Omental fat pad (tissue), 4 donors: ENCODE data around the gene WDR54. TPM values are rescaled to one million over a fixed set of nuclear protein-coding genes. Genes with fewer than 3 reads are reported as not detected.

Source experiments
- ATAC-seq: fragments of 150-250 bp; one replicate; pipeline ENCODE4 v1.9.1; 2016; ENCODE audit warnings: mild to moderate bottlenecking, moderate library complexity; ENCODE audit not compliant: low FRiP score
- DNase-seq: peaks from one replicate; pipeline ENCODE4 v3.0.0-alpha.2; 2019; ENCODE audit warnings: low spot score
- total RNA-seq, 4 donors: library from RNA; depleted of rRNA; stranded (reverse); fragments of >200 nt; gene quantifications; one replicate each; pipeline ENCODE4 v1.1.0, GENCODE V29; 2016
- TF ChIP-seq, protein P1 (sequence below), 3 donors: fragments of 450-650 bp; IDR thresholded peaks; one replicate each; pipeline ENCODE4 v1.5.1; 2016 to 2017; ENCODE audit warnings: antibody characterized with exemption in 3 of 3, mild to moderate bottlenecking in 3 of 3, moderate library complexity in 2 of 3

The WDR54 gene
- total RNA-seq, 4 donors from 2014 or later, result 3.0 to 10.5 (median 6.1) TPM

DNA sequence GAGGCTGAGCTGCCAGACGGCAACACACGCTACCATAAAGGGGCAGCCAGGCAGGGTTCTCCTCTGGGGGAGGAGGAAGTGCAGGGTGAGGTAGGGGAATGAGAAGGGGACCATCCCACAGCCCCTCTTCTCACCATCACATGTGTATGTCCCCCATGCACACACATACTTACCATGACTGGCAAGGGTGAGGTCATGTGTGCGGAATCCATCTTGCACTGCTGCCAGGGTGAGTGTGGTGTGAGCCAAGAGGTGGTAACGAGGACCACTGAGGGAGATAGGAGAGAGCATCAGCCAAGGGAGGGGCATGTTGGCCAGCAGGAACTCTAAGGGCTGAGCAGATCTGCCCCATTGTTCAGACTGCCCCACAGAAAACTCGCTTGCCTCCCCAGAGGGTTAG, 7.1 kb downstream of the WDR54 start:
- DNase-seq (no peak), ATAC-seq (no peak)
- TF ChIP-seq, protein P1, sequence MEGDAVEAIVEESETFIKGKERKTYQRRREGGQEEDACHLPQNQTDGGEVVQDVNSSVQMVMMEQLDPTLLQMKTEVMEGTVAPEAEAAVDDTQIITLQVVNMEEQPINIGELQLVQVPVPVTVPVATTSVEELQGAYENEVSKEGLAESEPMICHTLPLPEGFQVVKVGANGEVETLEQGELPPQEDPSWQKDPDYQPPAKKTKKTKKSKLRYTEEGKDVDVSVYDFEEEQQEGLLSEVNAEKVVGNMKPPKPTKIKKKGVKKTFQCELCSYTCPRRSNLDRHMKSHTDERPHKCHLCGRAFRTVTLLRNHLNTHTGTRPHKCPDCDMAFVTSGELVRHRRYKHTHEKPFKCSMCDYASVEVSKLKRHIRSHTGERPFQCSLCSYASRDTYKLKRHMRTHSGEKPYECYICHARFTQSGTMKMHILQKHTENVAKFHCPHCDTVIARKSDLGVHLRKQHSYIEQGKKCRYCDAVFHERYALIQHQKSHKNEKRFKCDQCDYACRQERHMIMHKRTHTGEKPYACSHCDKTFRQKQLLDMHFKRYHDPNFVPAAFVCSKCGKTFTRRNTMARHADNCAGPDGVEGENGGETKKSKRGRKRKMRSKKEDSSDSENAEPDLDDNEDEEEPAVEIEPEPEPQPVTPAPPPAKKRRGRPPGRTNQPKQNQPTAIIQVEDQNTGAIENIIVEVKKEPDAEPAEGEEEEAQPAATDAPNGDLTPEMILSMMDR (IDR thresholded peaks at IDR 0.05), result no peak

DNA sequence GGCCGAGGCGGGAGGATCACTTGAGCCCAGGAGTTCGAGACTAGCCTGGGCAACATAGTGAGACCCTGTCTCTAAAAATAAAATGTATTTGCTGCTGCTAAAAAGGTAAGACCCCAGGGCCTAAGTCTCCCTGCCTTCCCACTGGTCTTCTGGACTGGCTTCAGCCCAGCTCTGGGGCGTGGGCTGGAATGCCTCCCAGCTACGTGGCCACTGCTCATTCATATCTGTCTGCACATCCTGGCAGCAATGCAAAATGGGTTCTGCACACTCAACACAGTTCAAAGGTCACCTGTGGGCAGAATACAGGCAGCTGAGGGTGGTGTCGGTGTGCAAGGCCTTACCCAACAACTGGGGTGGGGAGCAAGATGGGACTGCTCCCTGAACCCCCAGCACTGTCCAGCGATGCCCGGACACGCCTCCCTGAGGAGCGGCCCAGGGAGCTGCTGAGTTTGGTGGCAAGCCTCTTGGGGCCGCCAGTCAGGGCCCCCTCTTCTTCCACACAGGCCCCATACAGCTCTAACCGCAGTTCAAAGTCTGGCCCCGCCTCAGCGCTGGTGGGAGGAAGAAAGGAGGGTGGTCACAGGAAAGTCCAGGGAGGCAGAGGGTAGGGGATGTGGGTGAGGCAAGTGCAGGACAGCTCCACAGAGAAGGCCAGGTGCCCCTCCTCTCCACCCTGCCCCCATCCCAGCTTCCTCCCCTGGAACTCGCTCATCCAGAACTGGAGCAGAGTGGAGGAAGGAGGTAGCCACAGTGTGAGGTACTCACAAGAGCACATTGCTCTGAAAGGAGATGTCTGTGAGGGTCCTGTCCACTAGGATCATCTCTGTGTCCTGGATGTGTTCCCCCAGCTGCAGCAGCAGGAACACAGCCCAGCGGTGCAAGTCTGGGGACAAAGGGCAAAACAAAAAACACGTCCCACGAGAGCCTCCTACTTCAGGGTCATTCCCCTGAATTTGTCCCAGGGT, 8.2 kb downstream of the WDR54 start:
- DNase-seq (no peak), ATAC-seq (peak; percentile 41)
- TF ChIP-seq, protein P1 (IDR thresholded peaks at IDR 0.05), result no peak

DNA sequence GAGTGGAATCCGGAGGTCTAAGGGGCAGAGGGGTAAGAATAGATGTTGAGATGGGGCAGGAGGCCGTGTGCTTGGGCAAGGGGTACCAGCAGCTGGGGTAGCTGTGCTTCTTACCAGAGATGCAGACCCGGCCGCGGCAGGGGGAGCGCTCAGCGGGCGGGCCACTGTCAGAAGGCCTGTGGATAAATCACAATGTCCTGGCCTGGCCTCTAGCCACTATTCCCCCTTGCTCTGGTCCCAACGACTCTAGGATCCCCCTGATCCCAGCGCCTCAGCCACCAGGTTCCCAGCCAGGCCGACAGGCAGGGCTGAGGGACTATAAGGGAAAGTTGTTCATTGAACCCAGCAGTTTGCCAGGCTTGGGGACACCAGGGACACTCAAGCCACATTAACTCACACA, 9.0 kb downstream of the WDR54 start:
- TF ChIP-seq, protein P1 (IDR thresholded peaks at IDR 0.05), result no peak
- no peak for ATAC-seq
- no peak for DNase-seq

DNA sequence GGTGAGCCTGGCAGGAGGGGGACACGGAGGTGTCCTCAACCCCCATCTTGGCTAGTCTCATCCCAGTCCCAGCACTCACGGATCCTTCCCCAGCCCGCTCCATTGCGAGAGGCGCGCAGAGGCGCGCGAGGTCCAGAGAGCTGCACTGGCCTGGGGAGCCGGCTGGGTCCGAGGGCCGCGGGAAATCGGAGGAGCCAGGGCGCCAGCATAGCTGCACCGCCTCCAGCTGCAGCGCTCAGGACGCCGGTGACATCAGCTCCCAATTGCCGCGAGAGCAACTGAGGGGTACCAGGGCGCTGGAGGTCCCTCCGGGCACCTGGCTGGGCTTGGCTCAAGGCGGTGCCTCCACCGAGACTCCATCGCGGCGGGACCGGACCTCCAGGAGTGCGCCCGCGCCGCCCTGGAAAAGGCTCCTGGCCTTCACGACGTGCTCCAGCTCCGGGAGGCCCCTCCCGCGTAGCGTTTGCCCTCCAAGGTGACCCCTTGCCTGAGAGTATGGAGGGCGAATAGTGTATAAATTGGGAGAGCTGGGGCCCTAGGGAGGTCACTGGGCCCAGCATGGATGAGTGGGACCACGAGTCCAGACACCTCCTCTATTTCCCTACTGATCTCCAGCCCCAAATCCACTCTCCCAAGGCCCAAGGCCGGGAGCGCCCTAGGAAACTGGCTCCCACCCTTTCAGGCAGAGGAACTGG, 14.7 kb downstream of the WDR54 start:
- TF ChIP-seq, protein P1 (IDR thresholded peaks at IDR 0.05), result no peak
- DNase-seq (no peak), ATAC-seq (no peak)

DNA sequence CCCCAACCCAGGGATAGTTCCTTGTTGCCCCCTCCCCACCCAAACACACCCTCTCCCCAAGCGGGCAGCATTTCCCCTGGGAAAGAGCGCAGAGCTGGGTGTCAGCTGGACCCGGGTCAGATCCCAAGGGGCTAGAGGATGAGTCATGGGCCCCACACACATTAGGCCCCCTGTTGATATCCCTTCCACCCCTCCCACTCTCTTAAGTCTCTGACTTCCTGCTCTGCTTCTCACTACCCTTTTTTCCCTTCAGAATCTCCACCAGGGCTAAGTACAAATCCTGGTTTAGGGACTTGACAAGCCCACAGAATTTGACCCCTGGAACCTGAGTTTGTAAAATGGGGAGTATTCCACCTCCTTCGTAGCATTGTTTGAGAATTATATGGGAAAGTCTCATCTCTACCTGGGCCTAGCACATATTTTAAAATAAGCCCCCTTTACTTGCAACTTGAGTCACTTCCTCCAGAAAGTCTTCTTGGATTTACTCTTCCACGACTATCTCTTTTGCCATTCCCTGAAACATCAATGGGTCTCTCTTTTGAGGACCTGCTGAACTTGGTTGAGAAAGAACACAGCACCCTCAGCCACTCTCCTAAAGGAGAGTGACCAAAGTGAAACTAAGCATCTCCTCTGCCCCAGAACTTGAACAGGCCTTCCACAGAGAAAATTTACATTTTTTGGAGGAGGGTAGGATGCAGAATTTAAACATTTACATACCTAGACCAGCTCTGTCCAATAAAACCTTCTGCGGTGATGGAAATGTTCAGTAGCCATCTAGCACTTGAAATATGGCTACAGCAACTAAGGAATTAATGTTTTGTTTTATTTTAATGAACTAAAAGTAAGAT, 15.5 kb downstream of the WDR54 start:
- TF ChIP-seq, protein P1 (IDR thresholded peaks at IDR 0.05), result no peak
- no peak for DNase-seq
- ATAC-seq, result no peak

DNA sequence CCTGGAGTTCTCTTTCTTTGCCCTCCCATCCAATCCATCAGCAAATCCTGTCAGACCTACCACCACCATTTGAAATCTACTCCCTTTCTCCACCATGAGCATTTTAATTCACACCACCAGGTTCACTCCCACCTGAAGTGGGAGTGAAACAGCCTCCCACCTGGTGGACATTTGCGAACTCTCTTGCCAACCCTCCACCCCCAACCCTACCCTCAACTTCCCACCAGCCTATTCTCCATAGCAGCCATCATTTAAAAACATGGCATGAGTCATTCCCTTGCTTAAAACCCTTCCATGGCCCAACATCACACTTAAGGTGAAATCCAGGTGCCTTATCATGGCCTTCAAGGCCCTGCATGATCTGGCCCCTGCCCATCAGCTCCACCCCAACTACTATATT, 16.7 kb downstream of the WDR54 start:
- DNase-seq (no peak), ATAC-seq (no peak)
- TF ChIP-seq, protein P1 (IDR thresholded peaks at IDR 0.05), result no peak
